Cardiac ventricle fibroblast (primary cell): ENCODE results near the gene MYOCD. TPM values are rescaled to one million over a fixed set of nuclear protein-coding genes. Genes with fewer than 3 reads are reported as not detected.

Experiments used
- total RNA-seq: library from RNA; depleted of rRNA; stranded (reverse); fragments of >200 nt; gene quantifications from 2 replicates; pipeline ENCODE4 v1.2.3, GENCODE V29; 2015

MYOCD gene
- not detected in 2 replicates for total RNA-seq

GRCh38 chr17:12665263-12666210 is at the start of gene MYOCD:
MYOCD (plus strand) TSS chr17:12665890; CDS start chr17:12666189, 299 bp downstream.

DNA sequence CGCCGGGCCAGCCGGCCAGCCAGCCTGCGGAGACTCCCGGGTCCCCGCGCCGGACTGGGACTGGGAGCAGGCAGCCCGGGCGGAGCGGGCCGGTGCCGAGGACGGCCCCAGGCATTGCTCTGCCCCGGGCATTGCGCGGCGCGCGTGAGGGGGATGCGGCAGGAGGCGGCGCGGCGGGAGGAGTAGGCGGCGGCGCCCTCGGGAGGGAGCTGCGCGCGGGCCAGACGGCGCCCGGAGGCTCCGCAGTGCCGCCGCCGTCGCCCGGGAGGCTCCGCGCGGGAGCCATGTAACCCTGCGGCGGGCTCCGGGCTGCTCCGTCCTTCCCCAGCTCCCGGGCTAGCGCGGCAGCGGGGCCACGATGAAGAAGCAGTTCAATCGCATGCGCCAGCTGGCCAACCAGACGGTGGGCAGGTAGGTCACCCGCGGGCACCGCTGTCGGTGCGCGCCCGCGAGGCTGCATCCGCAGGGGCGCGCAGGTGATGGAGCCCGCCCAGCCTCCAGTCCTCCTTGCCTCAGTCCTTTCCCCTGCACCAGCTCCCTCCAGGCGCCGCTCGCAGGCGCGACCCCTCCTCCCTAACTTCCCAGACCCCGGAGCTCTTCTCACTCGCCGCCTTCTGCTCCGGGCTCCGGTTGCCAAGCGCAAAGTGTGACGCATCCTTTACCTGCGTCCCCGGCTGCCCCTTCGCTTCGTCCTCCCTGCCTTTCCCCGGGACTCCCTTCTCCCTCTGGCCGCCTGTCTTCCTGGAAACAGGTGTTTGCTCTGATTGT is 124.0 kb downstream of the MYOCD start, which contains the start of gene ARHGAP44:
Gene ARHGAP44, plus strand, starts transcription at position 18 of the 768 bp plus-strand sequence. Its CDS starts 341 bp downstream, at position 359.

Other genes starting within 250 kb of the MYOCD start
- 1.2 and 2.1 TPM in 2 replicates for gene ARHGAP44, start 123.6 kb downstream of the MYOCD start, total RNA-seq